ENCODE results near the gene UQCC3. TPM values are rescaled to one million over a fixed set of nuclear protein-coding genes. Genes with fewer than 3 reads are reported as not detected.
A peak's percentile ranks its signal among the peaks of the same experiment; 100 is the strongest.
"Not testable (repeated sequence)": the region's sequence is repeated elsewhere in the genome, so short reads cannot be mapped to it uniquely, and the experiment has no call there.

The UQCC3 gene
- total and polyA plus RNA-seq, 2 experiments from 2014 or later: 5.9 to 14.5 TPM

DNA sequence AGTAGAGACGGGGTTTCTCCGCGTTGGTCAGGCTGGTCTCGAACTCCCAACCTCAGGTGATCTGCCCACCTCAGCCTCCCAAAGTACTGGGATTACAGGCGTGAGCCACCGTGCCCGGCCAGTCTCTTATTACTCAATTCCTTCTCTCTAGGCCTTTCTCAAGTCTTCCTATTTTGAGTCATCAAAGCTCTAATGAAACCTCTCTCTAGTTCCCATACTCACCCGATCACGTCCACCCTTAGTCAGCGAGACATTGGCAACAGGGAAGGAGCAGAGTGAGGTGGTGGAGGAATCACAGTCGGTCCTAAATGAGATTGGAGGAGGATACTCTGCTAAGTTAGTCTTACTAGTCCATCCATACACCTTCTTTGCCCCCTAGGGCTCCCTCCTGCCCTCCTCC lies 30.8 kb downstream of the UQCC3 start:
- TF ChIP-seq EZH2phosphoT487 (IDR thresholded peaks at IDR 0.05; ENCODE audit: insufficient read depth, low read depth) (no peak), EZH2 (IDR thresholded peaks at IDR 0.05; ENCODE audit: insufficient read depth, poor library complexity, severe bottlenecking) (no peak)
- Histone ChIP-seq H3K27ac (no peak overlapping the region), H3F3A (ENCODE audit: insufficient read depth) (peaks cover 13% of the 10 kb centered on the region; the same call in 1 of the 2 replicates), H3K4me1 (ENCODE audit: insufficient read depth) (peaks cover 12% of the 10 kb centered on the region), H3K4me2 (ENCODE audit: unreplicated experiment) (no peak overlapping the region), H3K27me3 (replicated peaks; ENCODE audit: insufficient read depth) (no peaks in the 10 kb centered on the region), H3K36me3 (ENCODE audit: low read depth) (0 out of 2 replicates have a peak, but pooled peaks cover 9% of the 10 kb centered on the region), H2AFZ (no peak overlapping the region), H3K79me2 (ENCODE audit: insufficient read depth) (peaks cover 28% of the 10 kb centered on the region; the same call in 1 of the 2 replicates), H4K20me1 (ENCODE audit: insufficient read depth) (no peaks in the 10 kb centered on the region), H3K4me3 (no peak overlapping the region), H3K9me3 (ENCODE audit: low read depth) (no peaks in the 10 kb centered on the region), H3K9me2 (ENCODE audit: insufficient read depth) (no peaks in the 10 kb centered on the region), H3K9ac (no peak overlapping the region)
- DNase-seq: no peak
- WGBS, 2 experiments (ENCODE audit: low coverage in 1 of 2, low lambda C conversion rate in 2 of 2, missing lambda C conversion rate in 2 of 2): 94 to 95% methylated on average over 11 of the region's 11 CpGs
- in situ Hi-C loops (cut with MboI): no loop called here

DNA sequence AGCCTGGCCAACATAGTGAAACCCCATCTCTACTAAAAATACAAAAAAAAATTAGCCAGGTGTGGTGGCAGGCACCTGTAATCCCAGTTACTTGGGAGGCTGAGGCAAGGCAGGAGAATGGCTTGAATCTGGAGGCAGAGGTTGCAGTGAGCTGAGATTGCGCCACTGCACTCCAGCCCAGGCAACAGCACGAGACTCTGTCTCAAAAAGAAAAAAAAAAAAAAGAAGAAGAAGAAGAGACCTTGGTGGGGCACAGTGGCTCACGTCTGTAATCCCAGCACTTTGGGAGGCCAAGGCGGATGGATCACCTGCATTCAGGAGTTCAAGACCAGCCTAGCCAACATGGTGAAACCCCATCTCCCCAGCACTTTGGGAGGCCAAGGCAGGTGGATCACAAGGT lies 32.4 kb downstream of the UQCC3 start:
- H2AFZ ChIP-seq; H4K20me1 ChIP-seq (ENCODE audit: insufficient read depth); H3K4me3 ChIP-seq; in situ Hi-C loops (cut with MboI); H3K36me3 ChIP-seq (ENCODE audit: low read depth); H3K4me2 ChIP-seq (ENCODE audit: unreplicated experiment); H3K27me3 ChIP-seq (replicated peaks; ENCODE audit: insufficient read depth); DNase-seq; H3K27ac ChIP-seq; H3K9ac ChIP-seq; H3K9me2 ChIP-seq (ENCODE audit: insufficient read depth); H3K9me3 ChIP-seq (ENCODE audit: low read depth): not testable (repeated sequence)
- Histone ChIP-seq H3F3A (ENCODE audit: insufficient read depth) (peaks cover 13% of the 10 kb centered on the region; the same call in 1 of the 2 replicates), H3K79me2 (ENCODE audit: insufficient read depth) (peaks cover 28% of the 10 kb centered on the region; the same call in 1 of the 2 replicates), H3K4me1 (ENCODE audit: insufficient read depth) (peaks cover 16% of the 10 kb centered on the region)
- 93 to 98% methylated on average over 4 of the region's 4 CpGs for WGBS, 2 experiments (ENCODE audit: low coverage in 1 of 2, low lambda C conversion rate in 2 of 2, missing lambda C conversion rate in 2 of 2)

DNA sequence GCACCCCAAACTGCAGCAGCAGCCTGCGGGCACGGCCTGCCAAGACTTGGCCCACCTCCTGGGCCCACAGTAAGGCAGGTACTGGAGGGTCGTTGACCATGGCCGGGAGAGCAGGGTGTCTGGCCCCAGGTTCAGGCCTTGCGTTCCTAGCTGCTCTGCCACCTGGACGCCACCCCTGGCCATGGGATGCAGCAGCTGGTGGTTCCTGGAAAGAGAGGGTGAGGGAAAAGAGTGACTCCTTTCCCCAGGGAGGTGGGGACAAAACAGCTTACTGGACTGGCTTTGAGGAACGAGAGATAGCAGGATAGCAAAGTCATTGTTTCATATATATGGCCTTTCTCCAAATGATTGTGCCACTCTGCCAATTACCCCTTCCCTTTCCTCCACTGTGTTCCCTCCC lies 33.9 kb downstream of the UQCC3 start:
- Histone ChIP-seq H3K9ac (peak overlapping the region; percentile 89), H3K36me3 (ENCODE audit: low read depth) (peaks cover 7% of the 10 kb centered on the region; the same call in 1 of the 2 replicates)
- in situ Hi-C loops (cut with MboI): no loop called here

DNA sequence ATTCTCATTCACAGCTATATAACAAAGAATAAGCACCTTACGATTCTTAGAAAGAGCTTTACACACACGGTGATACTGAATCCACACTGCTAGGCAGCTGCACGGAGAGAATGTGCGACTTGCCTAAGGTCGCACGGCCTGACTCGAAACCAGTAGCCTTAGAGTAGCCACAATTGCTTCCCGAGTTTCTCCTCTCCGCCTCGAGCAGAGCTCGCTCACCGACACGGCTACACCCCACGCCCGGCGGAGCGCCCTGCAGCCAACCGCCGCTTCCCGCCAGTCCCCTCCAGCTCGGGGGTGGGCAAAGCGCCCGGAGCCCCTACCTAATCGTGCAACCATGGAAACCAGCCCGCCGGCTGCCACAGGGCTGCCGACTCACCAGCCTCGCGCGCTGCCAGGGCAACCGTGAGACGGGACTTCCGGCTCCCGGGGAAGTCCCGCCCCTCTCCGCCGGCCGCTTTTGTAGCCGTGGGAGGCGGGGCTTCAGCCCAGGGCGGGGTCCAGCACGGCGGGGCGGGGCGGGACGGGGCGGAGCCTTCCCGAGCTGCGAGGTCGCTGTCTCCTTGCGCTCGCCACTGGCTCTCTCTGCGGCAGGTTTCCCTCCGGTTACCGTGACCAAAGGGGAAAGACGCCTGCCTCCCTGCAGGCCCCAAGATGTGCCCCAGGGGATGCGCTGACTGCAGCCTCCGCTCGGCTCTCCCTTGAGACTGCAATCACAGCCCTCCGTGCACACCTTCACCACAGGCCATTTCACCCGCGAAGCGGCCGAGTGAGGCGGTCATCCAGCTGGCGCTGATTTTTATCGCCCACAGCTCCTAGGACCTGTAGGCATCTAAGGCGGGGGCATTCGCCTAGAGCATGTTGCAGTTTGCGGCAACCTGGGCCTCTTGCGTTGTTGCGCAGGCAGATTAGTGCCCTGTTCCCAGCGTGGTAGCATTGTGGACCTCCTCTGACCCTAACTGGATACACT lies 34.7 kb downstream of the UQCC3 start:
- Histone ChIP-seq H3K4me1 (ENCODE audit: insufficient read depth) (peaks cover 21% of the 10 kb centered on the region), H4K20me1 (ENCODE audit: insufficient read depth) (no peaks in the 10 kb centered on the region), H3K79me2 (ENCODE audit: insufficient read depth) (peaks cover 28% of the 10 kb centered on the region; the same call in 1 of the 2 replicates), H3K9me3 (ENCODE audit: low read depth) (no peaks in the 10 kb centered on the region), H3K9ac (peak overlapping the region; percentile 89), H3K4me2 (ENCODE audit: unreplicated experiment) (peak overlapping the region; percentile 95), H3K9me2 (ENCODE audit: insufficient read depth) (no peaks in the 10 kb centered on the region), H3F3A (ENCODE audit: insufficient read depth) (peaks cover 28% of the 10 kb centered on the region), H2AFZ (peak overlapping the region; percentile 77), H3K4me3 (peak overlapping the region; percentile 74), H3K36me3 (ENCODE audit: low read depth) (peaks cover 12% of the 10 kb centered on the region; the same call in 1 of the 2 replicates), H3K27me3 (replicated peaks; ENCODE audit: insufficient read depth) (no peaks in the 10 kb centered on the region), H3K27ac (peak overlapping the region; percentile 87)
- TF ChIP-seq EZH2phosphoT487 (IDR thresholded peaks at IDR 0.05; ENCODE audit: insufficient read depth, low read depth): no peak
- 10 to 11% methylated on average over 57 to 58 of the region's 73 CpGs for WGBS, 2 experiments (ENCODE audit: low coverage in 1 of 2, low lambda C conversion rate in 2 of 2, missing lambda C conversion rate in 2 of 2)
- peak; percentile 99 for DNase-seq
- in situ Hi-C loops (cut with MboI): no loop called here

More for the DNA sequence above, 33.9 kb downstream of the UQCC3 start:
- Histone ChIP-seq H3K27ac (peak overlapping the region; percentile 87), H3F3A (ENCODE audit: insufficient read depth) (peaks cover 20% of the 10 kb centered on the region), H3K4me3 (peak overlapping the region; percentile 74), H3K9me3 (ENCODE audit: low read depth) (no peaks in the 10 kb centered on the region), H3K27me3 (replicated peaks; ENCODE audit: insufficient read depth) (no peaks in the 10 kb centered on the region), H4K20me1 (ENCODE audit: insufficient read depth) (no peaks in the 10 kb centered on the region), H3K79me2 (ENCODE audit: insufficient read depth) (peaks cover 28% of the 10 kb centered on the region; the same call in 1 of the 2 replicates), H2AFZ (peak overlapping the region; percentile 70), H3K4me1 (ENCODE audit: insufficient read depth) (peaks cover 21% of the 10 kb centered on the region), H3K4me2 (ENCODE audit: unreplicated experiment) (peak overlapping the region; percentile 95), H3K9me2 (ENCODE audit: insufficient read depth) (no peaks in the 10 kb centered on the region)
- WGBS, 2 experiments (ENCODE audit: low coverage in 1 of 2, low lambda C conversion rate in 2 of 2, missing lambda C conversion rate in 2 of 2): 36 to 61% methylated on average over 7 of the region's 7 CpGs
- DNase-seq: peak; percentile 47
- TF ChIP-seq EZH2phosphoT487 (IDR thresholded peaks at IDR 0.05; ENCODE audit: insufficient read depth, low read depth) (no peak), EZH2 (IDR thresholded peaks at IDR 0.05; ENCODE audit: insufficient read depth, poor library complexity, severe bottlenecking) (no peak)

Measured in GM23248 (cell line).